ENCODE results near the gene ZNF579.

ZNF579 gene

GRCh38 chr19:55567708-55568328 lies 12.8 kb downstream of the ZNF579 start:
- no peak for DNase-seq (ENCODE audit: low spot score)

GRCh38 chr19:55566823-55567222 lies 13.8 kb downstream of the ZNF579 start:
- DNase-seq (ENCODE audit: low spot score), result no peak

- no peak for DNase-seq (ENCODE audit: low spot score)
Measured at GRCh38 chr19:55563261-55563690, 17.4 kb downstream of the ZNF579 start.

- DNase-seq (ENCODE audit: low spot score), result no peak
Measured at GRCh38 chr19:55559684-55560083, 21.0 kb downstream of the ZNF579 start.

- no peak for DNase-seq (ENCODE audit: low spot score)
Measured at GRCh38 chr19:55554741-55555152, 25.9 kb downstream of the ZNF579 start.

- DNase-seq (ENCODE audit: low spot score), result no peak
Measured at GRCh38 chr19:55554302-55554701, 26.3 kb downstream of the ZNF579 start.

- no peak for DNase-seq (ENCODE audit: low spot score)
Measured at GRCh38 chr19:55553217-55554182, 27.1 kb downstream of the ZNF579 start.

GRCh38 chr19:55552620-55553019 lies 28.0 kb downstream of the ZNF579 start:
- DNase-seq (ENCODE audit: low spot score), result no peak

- no peak for DNase-seq (ENCODE audit: low spot score)
Measured at GRCh38 chr19:55552206-55552605, 28.4 kb downstream of the ZNF579 start.

GRCh38 chr19:55550321-55550650 lies 30.4 kb downstream of the ZNF579 start:
- no peak for DNase-seq (ENCODE audit: low spot score)

- no peak for DNase-seq (ENCODE audit: low spot score)
Measured at GRCh38 chr19:55549500-55550320, 30.9 kb downstream of the ZNF579 start.

GRCh38 chr19:55546822-55547614 lies 33.6 kb downstream of the ZNF579 start:
- no peak for DNase-seq (ENCODE audit: low spot score)

- DNase-seq (ENCODE audit: low spot score), result no peak
Measured at GRCh38 chr19:55546011-55546410, 34.6 kb downstream of the ZNF579 start.

- no peak for DNase-seq (ENCODE audit: low spot score)
Measured at GRCh38 chr19:55545443-55545842, 35.2 kb downstream of the ZNF579 start, which contains the start of gene SBK3. Gene SBK3 (minus strand): TSS chr19:55545543. CDS start chr19:55545543, 0 bp downstream.

- no peak for DNase-seq (ENCODE audit: low spot score)
Measured at GRCh38 chr19:55544776-55545439, 35.7 kb downstream of the ZNF579 start.

GRCh38 chr19:55544014-55544413 lies 36.6 kb downstream of the ZNF579 start:
- DNase-seq (ENCODE audit: low spot score), result no peak

- no peak for DNase-seq (ENCODE audit: low spot score)
Measured at GRCh38 chr19:55543567-55543966, 37.1 kb downstream of the ZNF579 start.

GRCh38 chr19:55542292-55542855 lies 38.3 kb downstream of the ZNF579 start:
- no peak for DNase-seq (ENCODE audit: low spot score)

- no peak for DNase-seq (ENCODE audit: low spot score)
Measured at GRCh38 chr19:55541091-55541490, 39.6 kb downstream of the ZNF579 start.

- DNase-seq (ENCODE audit: low spot score), result no peak
Measured at GRCh38 chr19:55540619-55541018, 40.0 kb downstream of the ZNF579 start.

All from hematopoietic multipotent progenitor cell treated with erythropoietin and hydrocortisone succinate and interleukin-3 and kit ligand, for 15 days (in vitro differentiated cells).